WTC11 (cell line): ENCODE measurements around the gene ARAP3. TPM values are rescaled to one million over a fixed set of nuclear protein-coding genes. Genes with fewer than 3 reads are reported as not detected.

Experiments
- ATAC-seq: fragments of 200-7000 bp; cut with Tn5 transposase; 2 replicates; pipeline ENCODE4 v1.10.0; 2021; ENCODE audit warnings: mild to moderate bottlenecking, moderate library complexity
- CTCF ChIA-PET: fragments of 300-600 bp; sonication (Branson Sonifier 250); formaldehyde crosslinking; loops from one replicate; lab custom pipeline; 2021; ENCODE audit warnings: antibody characterized with exemption; lab: Charles Lee
- POLR2A ChIA-PET: fragments of 350-600 bp; sonication (Branson Sonifier 250); formaldehyde crosslinking; loops from one replicate; lab custom pipeline; 2021; ENCODE audit warnings: antibody characterized with exemption; lab: Charles Lee
- DNase-seq: peaks from one replicate; pipeline ENCODE4 v3.0.0; 2021; ENCODE audit warnings: low spot score
- H3K27ac Mint-ChIP-seq: 2 replicates; pipeline ENCODE4 v1.8.0; 2021; ENCODE audit warnings: mixed read lengths
- H3K27me3 Mint-ChIP-seq: 2 replicates; pipeline ENCODE4 v1.8.0; 2021; ENCODE audit warnings: low read depth, mild to moderate bottlenecking, moderate library complexity, mixed read lengths
- H3K36me3 Mint-ChIP-seq: 2 replicates; pipeline ENCODE4 v1.8.0; 2021; ENCODE audit warnings: mixed read lengths
- H3K4me1 Mint-ChIP-seq: 2 replicates; pipeline ENCODE4 v1.8.0; 2022; ENCODE audit warnings: mixed read lengths
- H3K4me3 Mint-ChIP-seq: 2 replicates; pipeline ENCODE4 v1.8.0; 2021; ENCODE audit warnings: mild to moderate bottlenecking, moderate library complexity, mixed read lengths
- H3K9me3 Mint-ChIP-seq: 2 replicates; pipeline ENCODE4 v1.8.0; 2021; ENCODE audit warnings: mixed read lengths
- ARID4B ChIP-seq: sonication (generic); formaldehyde crosslinking; IDR thresholded peaks from 2 replicates; pipeline ENCODE4 v1.8.0; 2023; ENCODE audit warnings: missing genetic modification reagents, mild to moderate bottlenecking, borderline replicate concordance
- CREB1 ChIP-seq: sonication (generic); formaldehyde crosslinking; IDR thresholded peaks from 2 replicates; pipeline ENCODE4 v1.8.0; 2023; ENCODE audit warnings: mild to moderate bottlenecking, missing genetic modification reagents
- CTCF ChIP-seq: fragments of 200-600 bp; IDR thresholded peaks from 2 replicates; pipeline ENCODE4 v1.8.0; 2022; ENCODE audit warnings: antibody characterized with exemption
- E2F4 ChIP-seq: sonication (generic); formaldehyde crosslinking; IDR thresholded peaks from 2 replicates; pipeline ENCODE4 v1.8.1; 2022; ENCODE audit warnings: low read depth, mild to moderate bottlenecking, moderate library complexity, missing genetic modification reagents, borderline replicate concordance
- ESRRA ChIP-seq: sonication (generic); formaldehyde crosslinking; IDR thresholded peaks from 2 replicates; pipeline ENCODE4 v1.8.1; 2022; ENCODE audit warnings: mild to moderate bottlenecking, missing genetic modification reagents, borderline replicate concordance
- FOXP1 ChIP-seq: sonication (generic); formaldehyde crosslinking; IDR thresholded peaks from 2 replicates; pipeline ENCODE4 v1.8.0; 2022; ENCODE audit warnings: missing genetic modification reagents, mild to moderate bottlenecking, moderate library complexity, borderline replicate concordance
- GTF2I ChIP-seq: fragments of 250-450 bp; sonication (Bioruptor Pico); conservative IDR thresholded peaks from 2 replicates; pipeline ENCODE4 v1.4.0; 2021; ENCODE audit warnings: mild to moderate bottlenecking
- HMGXB4 ChIP-seq: sonication (generic); formaldehyde crosslinking; IDR thresholded peaks from 2 replicates; pipeline ENCODE4 v1.8.1; 2023; ENCODE audit warnings: mild to moderate bottlenecking, moderate library complexity, missing genetic modification reagents
- MAX ChIP-seq: sonication (generic); formaldehyde crosslinking; IDR thresholded peaks from 2 replicates; pipeline ENCODE4 v1.8.0; 2022; ENCODE audit warnings: mild to moderate bottlenecking, missing genetic modification reagents
- ZMAT4 ChIP-seq: fragments of 250-450 bp; sonication (Bioruptor Pico); IDR thresholded peaks from 2 replicates; pipeline ENCODE4 v1.9.0; 2021; ENCODE audit warnings: mild to moderate bottlenecking
- ZNF219 ChIP-seq: sonication (generic); formaldehyde crosslinking; IDR thresholded peaks from 2 replicates; pipeline ENCODE4 v1.8.0; 2023; ENCODE audit warnings: missing genetic modification reagents, mild to moderate bottlenecking, borderline replicate concordance
- ZNF232 ChIP-seq: sonication (generic); formaldehyde crosslinking; IDR thresholded peaks from 2 replicates; pipeline ENCODE4 v1.8.0; 2022; ENCODE audit warnings: mild to moderate bottlenecking, missing genetic modification reagents
- ZNF281 ChIP-seq: sonication (generic); formaldehyde crosslinking; IDR thresholded peaks from 2 replicates; pipeline ENCODE4 v1.8.0; 2023; ENCODE audit warnings: mild to moderate bottlenecking, missing genetic modification reagents
- total RNA-seq: library from RNA; stranded (reverse); gene quantifications from 3 replicates; pipeline ENCODE4 v1.2.3, GENCODE V29; 2021

ARAP3 gene
- total RNA-seq, 1 experiment from 2014 or later = 60.4 TPM

- no peaks in the 10 kb centered on the region for H3K9me3 Mint-ChIP-seq
- no peaks in the 10 kb centered on the region for H3K36me3 Mint-ChIP-seq
- ATAC-seq (peak; percentile 72), DNase-seq (peak; percentile 93)
- H3K4me1 Mint-ChIP-seq = peaks cover 30% of the 10 kb centered on the region
- no peak; the same call in 1 of the 2 replicates for TF ChIP-seq FOXP1
- TF ChIP-seq CREB1 (CRISPR knock-in tag) = 0 out of 2 replicates have a peak, but pooled peaks have one; percentile 33
- TF ChIP-seq ZMAT4 (CRISPR knock-in tag) = no peak
- peak; percentile 92 for TF ChIP-seq GTF2I (CRISPR knock-in tag)
- TF ChIP-seq HMGXB4 (CRISPR knock-in tag) = peak; percentile 51; the same call in 1 of the 2 replicates
- peak; percentile 41; the same call in 1 of the 2 replicates for TF ChIP-seq MAX (CRISPR knock-in tag)
- no peak for TF ChIP-seq E2F4 (CRISPR knock-in tag)
- no peak for TF ChIP-seq ZNF219 (CRISPR knock-in tag)
- peak; percentile 99 for TF ChIP-seq CTCF
- TF ChIP-seq ZNF281 = 0 out of 2 replicates have a peak, but pooled peaks have one; percentile 70
- peak; percentile 99 for TF ChIP-seq ESRRA
- peak; percentile 67; the same call in 1 of the 2 replicates for TF ChIP-seq ZNF232 (CRISPR knock-in tag)
- TF ChIP-seq ARID4B (CRISPR knock-in tag) = peak; percentile 45; the same call in 1 of the 2 replicates
- ChIA-PET POLR2A (interaction anchor here (0.5 to 1.4 kb wide), 4 partner anchors 11 to 187 kb away, joined by 3 to 4 read pairs (median 4); partner anchors contain the start of genes ARAP3 and DIAPH1), CTCF (interaction anchor here (0.6 to 8.3 kb wide), 61 partner anchors 8 to 452 kb away, joined by 3 to 136 read pairs (median 4); partner anchors contain the start of genes ARAP3, DELE1, DIAPH1 and HDAC3)
- H3K4me3 Mint-ChIP-seq = peak overlapping the region; percentile 69
- no peak overlapping the region for H3K27ac Mint-ChIP-seq
- H3K27me3 Mint-ChIP-seq = peaks cover 10% of the 10 kb centered on the region
Observed at GRCh38 chr5:141691867-141692532, 10.0 kb upstream of the ARAP3 start.
